Fibroblast of the aortic adventitia (primary cell): Measurements from ENCODE around the gene IMPA2. TPM values are rescaled to one million over a fixed set of nuclear protein-coding genes. Genes with fewer than 3 reads are reported as not detected.

Experiments used
- DNase-seq: peaks from one replicate; pipeline ENCODE4 v3.0.0-alpha.2; 2010; ENCODE audit warnings: low read depth
- H3K4me3 ChIP-seq: 2 replicates; pipeline ENCODE4 v1.5.1; 2011; ENCODE audit warnings: low read depth, mild to moderate bottlenecking, control low read depth, low read length, moderate library complexity
- total RNA-seq: library from RNA; depleted of rRNA; stranded (reverse); fragments of >200 nt; gene quantifications from 2 replicates; pipeline ENCODE4 v1.2.3, GENCODE V29; 2012; ENCODE audit warnings: low replicate concordance
- TF ChIP-seq, protein P1 (sequence below): IDR thresholded peaks from 2 replicates; pipeline ENCODE4 v1.5.1; 2011; ENCODE audit warnings: mild to moderate bottlenecking, low read length, control low read depth, inconsistent platforms; ENCODE audit not compliant: insufficient read depth

The IMPA2 gene
- total RNA-seq, 1 donor, result 14.1 TPM

DNA sequence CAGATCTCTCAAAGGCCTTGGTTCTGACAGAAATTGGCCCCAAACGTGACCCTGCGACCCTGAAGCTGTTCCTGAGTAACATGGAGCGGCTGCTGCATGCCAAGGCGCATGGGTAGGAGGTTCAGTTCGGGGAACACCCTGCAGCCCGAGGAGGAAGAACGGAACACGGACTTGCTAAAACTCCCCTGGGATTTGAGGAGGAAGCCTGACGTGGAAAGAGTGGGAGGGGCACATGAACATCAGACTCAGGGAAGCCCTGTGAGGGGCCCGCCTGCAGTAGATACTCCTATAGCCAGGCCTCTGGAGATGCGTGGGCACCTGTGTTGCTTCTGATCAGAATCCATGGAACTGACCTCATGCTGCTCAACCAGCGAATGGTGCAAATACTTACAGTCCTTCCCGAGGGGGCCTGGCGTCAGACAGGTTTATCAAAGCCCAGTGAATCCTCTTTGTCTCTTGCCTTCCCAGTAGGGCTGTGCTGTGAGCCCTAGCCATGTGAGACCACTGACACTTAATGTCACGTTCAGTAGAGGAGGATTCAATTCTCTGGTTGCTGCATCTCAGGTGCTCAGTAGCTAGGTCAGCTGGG, 46.8 kb downstream of the IMPA2 start:
- H3K4me3 ChIP-seq, result no peak overlapping the region
- TF ChIP-seq, protein P1, sequence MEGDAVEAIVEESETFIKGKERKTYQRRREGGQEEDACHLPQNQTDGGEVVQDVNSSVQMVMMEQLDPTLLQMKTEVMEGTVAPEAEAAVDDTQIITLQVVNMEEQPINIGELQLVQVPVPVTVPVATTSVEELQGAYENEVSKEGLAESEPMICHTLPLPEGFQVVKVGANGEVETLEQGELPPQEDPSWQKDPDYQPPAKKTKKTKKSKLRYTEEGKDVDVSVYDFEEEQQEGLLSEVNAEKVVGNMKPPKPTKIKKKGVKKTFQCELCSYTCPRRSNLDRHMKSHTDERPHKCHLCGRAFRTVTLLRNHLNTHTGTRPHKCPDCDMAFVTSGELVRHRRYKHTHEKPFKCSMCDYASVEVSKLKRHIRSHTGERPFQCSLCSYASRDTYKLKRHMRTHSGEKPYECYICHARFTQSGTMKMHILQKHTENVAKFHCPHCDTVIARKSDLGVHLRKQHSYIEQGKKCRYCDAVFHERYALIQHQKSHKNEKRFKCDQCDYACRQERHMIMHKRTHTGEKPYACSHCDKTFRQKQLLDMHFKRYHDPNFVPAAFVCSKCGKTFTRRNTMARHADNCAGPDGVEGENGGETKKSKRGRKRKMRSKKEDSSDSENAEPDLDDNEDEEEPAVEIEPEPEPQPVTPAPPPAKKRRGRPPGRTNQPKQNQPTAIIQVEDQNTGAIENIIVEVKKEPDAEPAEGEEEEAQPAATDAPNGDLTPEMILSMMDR, result no peak
- no peak for DNase-seq

DNA sequence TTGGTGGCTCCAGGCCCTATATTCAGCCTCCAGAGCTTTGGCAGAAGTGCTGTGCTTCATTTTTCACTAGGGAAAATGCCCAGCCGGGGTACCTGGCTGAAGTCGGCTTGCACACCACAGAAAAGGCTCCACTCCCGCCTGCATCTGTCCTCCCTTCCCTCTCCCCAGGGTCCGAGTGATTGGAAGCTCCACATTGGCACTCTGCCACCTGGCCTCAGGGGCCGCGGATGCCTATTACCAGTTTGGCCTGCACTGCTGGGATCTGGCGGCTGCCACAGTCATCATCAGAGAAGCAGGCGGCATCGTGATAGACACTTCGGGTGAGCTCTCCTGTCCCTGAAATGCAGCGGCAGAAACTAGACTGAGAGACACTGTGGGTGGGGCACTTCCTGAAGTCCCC, 47.4 kb downstream of the IMPA2 start:
- TF ChIP-seq, protein P1, result no peak
- H3K4me3 ChIP-seq, result no peak overlapping the region
- DNase-seq, result no peak

DNA sequence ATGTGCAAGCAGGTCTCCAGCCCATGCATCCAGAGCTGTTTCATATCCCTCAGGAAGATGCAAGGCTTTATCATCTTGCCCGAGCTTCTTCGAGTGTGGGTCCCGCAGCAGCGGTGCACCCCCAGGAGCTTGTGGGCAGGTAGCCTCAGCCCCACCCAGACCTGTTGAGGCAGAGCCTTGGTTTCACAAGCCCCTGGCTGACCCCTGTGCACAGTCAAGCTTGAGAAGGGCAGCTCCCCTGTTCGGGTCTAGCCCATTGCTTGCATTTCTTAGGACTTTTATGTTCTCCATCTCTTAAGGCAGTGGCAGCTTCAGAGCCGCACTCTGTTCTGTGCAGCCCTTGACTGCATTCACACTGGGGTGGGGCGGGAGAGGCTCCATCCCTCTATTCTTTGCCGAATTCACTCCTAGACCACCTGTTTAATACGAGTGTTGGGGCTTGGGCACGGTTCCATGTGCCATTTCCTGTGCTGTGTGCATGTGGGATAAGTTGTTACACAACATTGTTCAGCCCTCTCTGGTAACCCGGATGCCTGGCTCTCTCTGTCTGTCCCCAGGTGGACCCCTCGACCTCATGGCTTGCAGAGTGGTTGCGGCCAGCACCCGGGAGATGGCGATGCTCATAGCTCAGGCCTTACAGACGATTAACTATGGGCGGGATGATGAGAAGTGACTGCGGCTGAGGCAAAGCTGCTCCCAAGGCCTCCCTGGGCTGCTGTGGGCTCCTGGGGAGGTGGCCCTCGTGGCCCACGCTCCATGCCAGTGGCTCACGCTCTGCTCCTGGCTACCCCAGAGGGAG, 48.7 kb downstream of the IMPA2 start:
- H3K4me3 ChIP-seq, result no peak overlapping the region
- TF ChIP-seq, protein P1, result no peak

DNA sequence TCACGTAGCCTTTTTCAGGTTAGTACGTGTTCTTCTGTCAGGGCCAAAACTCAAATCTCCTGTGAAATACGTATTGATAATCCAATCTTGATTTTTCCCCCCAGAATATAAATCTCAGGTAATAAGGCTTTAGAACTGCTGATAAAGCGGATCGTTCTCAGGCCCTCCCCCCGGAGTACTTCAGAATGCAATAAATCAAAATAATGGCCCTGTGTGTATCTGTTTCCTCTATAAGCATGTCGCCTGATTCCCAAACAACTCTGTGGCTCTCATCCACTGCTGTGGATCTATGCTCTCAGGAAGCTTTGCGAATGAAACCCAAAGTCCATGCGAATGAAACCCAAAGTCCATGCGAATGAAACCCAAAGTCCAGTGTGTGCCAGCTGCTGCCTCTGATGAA, 49.4 kb downstream of the IMPA2 start:
- no peak for DNase-seq
- no peak overlapping the region for H3K4me3 ChIP-seq
- TF ChIP-seq, protein P1, result no peak

More for the DNA sequence above, 48.7 kb downstream of the IMPA2 start:
- no peak for DNase-seq

DNA sequence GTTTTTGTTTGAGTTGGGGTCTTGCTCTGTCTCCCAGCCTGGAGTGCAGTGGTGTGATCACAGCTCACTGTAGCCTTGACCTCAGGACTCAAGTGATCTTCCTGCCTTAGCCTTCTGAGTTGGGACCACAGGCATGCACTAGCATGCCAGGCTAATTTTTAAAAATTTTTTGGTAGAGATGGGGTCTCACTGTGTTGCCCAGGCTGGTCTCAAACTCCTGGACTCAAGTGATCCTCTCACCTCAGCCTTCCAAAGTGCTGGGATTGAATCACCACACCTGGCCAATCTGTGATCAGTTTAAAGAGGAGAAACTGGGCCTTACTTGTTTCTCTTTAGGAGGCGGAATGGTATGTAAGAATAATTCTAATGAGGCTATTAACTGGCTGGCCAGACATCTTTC, 49.9 kb downstream of the IMPA2 start:
- H3K4me3 ChIP-seq, result no peak overlapping the region
- no peak for DNase-seq

DNA sequence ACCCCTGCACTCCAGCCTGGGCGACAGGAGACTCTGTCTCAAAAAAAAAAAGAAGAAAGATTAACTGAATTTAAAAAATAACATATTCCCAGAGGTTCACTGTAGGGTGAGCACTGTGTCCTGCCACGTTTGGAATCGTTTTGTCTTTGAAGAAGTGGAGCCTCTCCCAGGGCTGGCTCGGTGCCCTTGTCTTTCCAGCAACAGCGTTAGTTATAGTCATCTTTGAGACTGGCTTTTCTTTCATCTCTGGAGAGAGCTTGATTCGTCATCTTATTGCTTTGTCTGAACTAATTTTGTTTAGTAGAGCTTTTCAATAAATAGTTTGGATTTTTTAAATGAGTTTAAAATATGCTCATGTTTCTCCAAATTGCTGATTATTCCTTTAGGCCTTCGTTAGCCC, 50.5 kb downstream of the IMPA2 start:
- TF ChIP-seq, protein P1, result no peak
- H3K4me3 ChIP-seq, result no peak overlapping the region
- DNase-seq, result peak; percentile 88

More for the DNA sequence above, 49.9 kb downstream of the IMPA2 start:
- TF ChIP-seq, protein P1, result no peak
